HepG2 (cell line): ENCODE measurements around the gene GMFB. TPM values are rescaled to one million over a fixed set of nuclear protein-coding genes. Genes with fewer than 3 reads are reported as not detected.

Experiments used
- ARID4A ChIP-seq: sonication (generic); formaldehyde crosslinking; IDR thresholded peaks from 2 replicates; pipeline ENCODE4 v1.5.0; 2020; ENCODE audit warnings: mild to moderate bottlenecking, missing genetic modification reagents, borderline replicate concordance
- ARNTL ChIP-seq: sonication (generic); formaldehyde crosslinking; IDR thresholded peaks from 2 replicates; pipeline ENCODE4 v1.4.0; 2020; ENCODE audit warnings: mild to moderate bottlenecking, missing genetic modification reagents
- ATF7-NPFF ChIP-seq: sonication (generic); formaldehyde crosslinking; IDR thresholded peaks from 2 replicates; pipeline ENCODE4 v1.8.1; 2023; ENCODE audit warnings: mild to moderate bottlenecking, low read depth, missing genetic modification reagents, moderate library complexity
- E2F1 ChIP-seq: sonication (generic); formaldehyde crosslinking; IDR thresholded peaks from 2 replicates; pipeline ENCODE4 v1.5.0; 2020; ENCODE audit warnings: missing genetic modification reagents
- HNRNPLL ChIP-seq: fragments of 200-400 bp; formaldehyde crosslinking; IDR thresholded peaks from 2 replicates; pipeline ENCODE4 v1.6.1; 2017; ENCODE audit warnings: mild to moderate bottlenecking, low read depth, low read length; ENCODE audit not compliant: poor library complexity, severe bottlenecking
- KLF11 ChIP-seq: IDR thresholded peaks from 2 replicates; pipeline ENCODE4 v1.6.1; 2016; ENCODE audit warnings: missing compliant biosample characterization
- MAFF ChIP-seq: IDR thresholded peaks from 2 replicates; pipeline ENCODE4 v1.6.1; 2011; ENCODE audit warnings: low read depth, low read length, improper control_type of control experiment
- NFE2 ChIP-seq: sonication (generic); formaldehyde crosslinking; IDR thresholded peaks from 2 replicates; pipeline ENCODE4 v1.4.0; 2020; ENCODE audit warnings: missing genetic modification reagents
- PHF21A ChIP-seq: sonication (generic); formaldehyde crosslinking; IDR thresholded peaks from 2 replicates; pipeline ENCODE4 v1.5.0; 2020; ENCODE audit warnings: mild to moderate bottlenecking, missing genetic modification reagents
- RBAK ChIP-seq: sonication (generic); formaldehyde crosslinking; IDR thresholded peaks from 2 replicates; pipeline ENCODE4 v1.5.1; 2020; ENCODE audit warnings: mild to moderate bottlenecking, missing genetic modification reagents
- SKIL ChIP-seq: sonication (generic); formaldehyde crosslinking; IDR thresholded peaks from 2 replicates; pipeline ENCODE4 v1.8.0; 2022; ENCODE audit warnings: missing genetic modification reagents, mild to moderate bottlenecking, moderate library complexity, borderline replicate concordance
- TERF1 ChIP-seq: sonication (generic); formaldehyde crosslinking; IDR thresholded peaks from 2 replicates; pipeline ENCODE4 v1.8.0; 2022; ENCODE audit warnings: mild to moderate bottlenecking, missing genetic modification reagents, moderate library complexity
- ZGPAT ChIP-seq: IDR thresholded peaks from 2 replicates; pipeline ENCODE4 v1.6.1; 2016; ENCODE audit warnings: mild to moderate bottlenecking
- ZNF496 ChIP-seq: sonication (generic); formaldehyde crosslinking; IDR thresholded peaks from 2 replicates; pipeline ENCODE4 v1.8.1; 2023; ENCODE audit warnings: mild to moderate bottlenecking, moderate library complexity, missing genetic modification reagents; ENCODE audit not compliant: insufficient replicate concordance
- ZNF572 ChIP-seq: sonication (generic); formaldehyde crosslinking; IDR thresholded peaks from 2 replicates; pipeline ENCODE4 v1.5.1; 2020; ENCODE audit warnings: mild to moderate bottlenecking, missing genetic modification reagents
- ZNF709 ChIP-seq: sonication (generic); formaldehyde crosslinking; IDR thresholded peaks from 2 replicates; pipeline ENCODE4 v1.5.0; 2020; ENCODE audit warnings: mild to moderate bottlenecking, missing genetic modification reagents
- ZNF816 ChIP-seq: sonication (generic); formaldehyde crosslinking; IDR thresholded peaks from 2 replicates; pipeline ENCODE4 v1.8.0; 2022; ENCODE audit warnings: missing genetic modification reagents, mild to moderate bottlenecking, borderline replicate concordance
- ZNF850 ChIP-seq: sonication (generic); formaldehyde crosslinking; conservative IDR thresholded peaks from 2 replicates; pipeline ENCODE4 v1.9.0; 2021; ENCODE audit warnings: mild to moderate bottlenecking, missing genetic modification reagents
- polyA plus RNA-seq, 8 experiments: library from polyadenylated mRNA; depleted of rRNA in 3 of 8; stranded (reverse) in 7 of 8; unstranded in 1 of 8; fragments of >200 nt; fragmentation: Illumina TruSeq in 4 of 8; extraction: Trizol in 4 of 8; gene quantifications; 2 replicates each; pipeline versions ENCODE4 v1.2.1 to v1.2.3, GENCODE V29; 2011 to 2016; ENCODE audit warnings: low read depth in 4 of 8, missing spikeins in 1 of 8, mixed read lengths in 1 of 8; ENCODE audit not compliant: insufficient read depth in 1 of 8
- total RNA-seq, 5 experiments: library from RNA; depleted of rRNA; stranded (reverse); fragments of >200 nt; fragmentation: Illumina TruSeq; extraction: Trizol; gene quantifications; 2 replicates each; pipeline ENCODE4 v1.2.3, GENCODE V29; 2016; ENCODE audit warnings: low read depth in 1 of 5

The GMFB gene
- total and polyA plus RNA-seq, 2 of the 13 experiments (the other 11 are each of a cell fraction or from before 2014, with no cell fraction given): 17.3 to 68.2 TPM

- TF ChIP-seq ARID4A (CRISPR knock-in tag) (peak; percentile 76), ZNF572 (CRISPR knock-in tag) (peak; percentile 61; the same call in 1 of the 2 replicates), ZNF709 (CRISPR knock-in tag) (peak; percentile 79; the same call in 1 of the 2 replicates), ZGPAT (CRISPR knock-in tag) (peak; percentile 90), RBAK (CRISPR knock-in tag) (no peak), E2F1 (CRISPR knock-in tag) (0 out of 2 replicates have a peak, but pooled peaks have one; percentile 31), HNRNPLL (peak; percentile 76), ZNF816 (CRISPR knock-in tag) (peak; percentile 84; the same call in 1 of the 2 replicates), ZNF850 (CRISPR knock-in tag) (peak; percentile 57; the same call in 1 of the 2 replicates), KLF11 (no peak), PHF21A (CRISPR knock-in tag) (peak; percentile 86), MAFF (no peak), TERF1 (CRISPR knock-in tag) (no peak), ATF7-NPFF (CRISPR knock-in tag) (no peak), NFE2 (CRISPR knock-in tag) (no peak), ZNF496 (CRISPR knock-in tag) (no peak), ARNTL (CRISPR knock-in tag) (peak; percentile 93), SKIL (CRISPR knock-in tag) (no peak)
Measured at GRCh38 chr14:54488646-54489317, at the start of gene GMFB (continued).
